ENCODE data around the gene ADARB1.

- TF ChIP-seq ZNF281 (CRISPR knock-in tag; IDR thresholded peaks at IDR 0.05) (no peak), NFYB (CRISPR knock-in tag; conservative IDR thresholded peaks at IDR 0.05; ENCODE audit: low read depth) (no peak), ZNF138 (CRISPR knock-in tag; conservative IDR thresholded peaks at IDR 0.05) (no peak), KAT7 (CRISPR knock-in tag; IDR thresholded peaks at IDR 0.05; ENCODE audit: borderline replicate concordance) (no peak)
- TF ChIP-seq, protein P1, sequence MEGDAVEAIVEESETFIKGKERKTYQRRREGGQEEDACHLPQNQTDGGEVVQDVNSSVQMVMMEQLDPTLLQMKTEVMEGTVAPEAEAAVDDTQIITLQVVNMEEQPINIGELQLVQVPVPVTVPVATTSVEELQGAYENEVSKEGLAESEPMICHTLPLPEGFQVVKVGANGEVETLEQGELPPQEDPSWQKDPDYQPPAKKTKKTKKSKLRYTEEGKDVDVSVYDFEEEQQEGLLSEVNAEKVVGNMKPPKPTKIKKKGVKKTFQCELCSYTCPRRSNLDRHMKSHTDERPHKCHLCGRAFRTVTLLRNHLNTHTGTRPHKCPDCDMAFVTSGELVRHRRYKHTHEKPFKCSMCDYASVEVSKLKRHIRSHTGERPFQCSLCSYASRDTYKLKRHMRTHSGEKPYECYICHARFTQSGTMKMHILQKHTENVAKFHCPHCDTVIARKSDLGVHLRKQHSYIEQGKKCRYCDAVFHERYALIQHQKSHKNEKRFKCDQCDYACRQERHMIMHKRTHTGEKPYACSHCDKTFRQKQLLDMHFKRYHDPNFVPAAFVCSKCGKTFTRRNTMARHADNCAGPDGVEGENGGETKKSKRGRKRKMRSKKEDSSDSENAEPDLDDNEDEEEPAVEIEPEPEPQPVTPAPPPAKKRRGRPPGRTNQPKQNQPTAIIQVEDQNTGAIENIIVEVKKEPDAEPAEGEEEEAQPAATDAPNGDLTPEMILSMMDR (IDR thresholded peaks at IDR 0.05) = no peak
- TF ChIP-seq, protein P2, sequence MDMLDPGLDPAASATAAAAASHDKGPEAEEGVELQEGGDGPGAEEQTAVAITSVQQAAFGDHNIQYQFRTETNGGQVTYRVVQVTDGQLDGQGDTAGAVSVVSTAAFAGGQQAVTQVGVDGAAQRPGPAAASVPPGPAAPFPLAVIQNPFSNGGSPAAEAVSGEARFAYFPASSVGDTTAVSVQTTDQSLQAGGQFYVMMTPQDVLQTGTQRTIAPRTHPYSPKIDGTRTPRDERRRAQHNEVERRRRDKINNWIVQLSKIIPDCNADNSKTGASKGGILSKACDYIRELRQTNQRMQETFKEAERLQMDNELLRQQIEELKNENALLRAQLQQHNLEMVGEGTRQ (CRISPR knock-in tag; IDR thresholded peaks at IDR 0.05) = no peak
Observed at GRCh38 chr21:45208627-45208951, 134.2 kb downstream of the ADARB1 start.

Measured in WTC11 (cell line).